Nephron progenitor cell (in vitro differentiated cells): ENCODE results near the gene E2F3.
A peak's percentile ranks its signal among the peaks of the same experiment; 100 is the strongest.

Source experiments
- DNase-seq: peaks from one replicate; pipeline ENCODE4 v3.0.0; 2021
- H3K27ac Mint-ChIP-seq: 2 replicates; pipeline ENCODE4 v1.8.0; 2021; ENCODE audit warnings: mild to moderate bottlenecking, moderate library complexity, mixed read lengths
- H3K27me3 Mint-ChIP-seq: 2 replicates; pipeline ENCODE4 v1.8.0; 2021; ENCODE audit warnings: mild to moderate bottlenecking, low read depth, mixed read lengths; ENCODE audit not compliant: poor library complexity
- H3K36me3 Mint-ChIP-seq: 2 replicates; pipeline ENCODE4 v1.8.0; 2021; ENCODE audit warnings: low read depth, mixed read lengths
- H3K4me1 Mint-ChIP-seq: 2 replicates; pipeline ENCODE4 v1.8.0; 2021; ENCODE audit warnings: mixed read lengths
- H3K4me3 Mint-ChIP-seq: 2 replicates; pipeline ENCODE4 v1.8.0; 2021; ENCODE audit warnings: mild to moderate bottlenecking, moderate library complexity, mixed read lengths
- H3K9me3 Mint-ChIP-seq: 2 replicates; pipeline ENCODE4 v1.8.0; 2021; ENCODE audit warnings: mild to moderate bottlenecking, moderate library complexity, mixed read lengths
- CTCF ChIP-seq: fragments of 200-600 bp; sonication (generic); IDR thresholded peaks from 2 replicates; pipeline ENCODE4 v1.5.0; 2021; ENCODE audit warnings: antibody characterized with exemption

E2F3 gene

DNA sequence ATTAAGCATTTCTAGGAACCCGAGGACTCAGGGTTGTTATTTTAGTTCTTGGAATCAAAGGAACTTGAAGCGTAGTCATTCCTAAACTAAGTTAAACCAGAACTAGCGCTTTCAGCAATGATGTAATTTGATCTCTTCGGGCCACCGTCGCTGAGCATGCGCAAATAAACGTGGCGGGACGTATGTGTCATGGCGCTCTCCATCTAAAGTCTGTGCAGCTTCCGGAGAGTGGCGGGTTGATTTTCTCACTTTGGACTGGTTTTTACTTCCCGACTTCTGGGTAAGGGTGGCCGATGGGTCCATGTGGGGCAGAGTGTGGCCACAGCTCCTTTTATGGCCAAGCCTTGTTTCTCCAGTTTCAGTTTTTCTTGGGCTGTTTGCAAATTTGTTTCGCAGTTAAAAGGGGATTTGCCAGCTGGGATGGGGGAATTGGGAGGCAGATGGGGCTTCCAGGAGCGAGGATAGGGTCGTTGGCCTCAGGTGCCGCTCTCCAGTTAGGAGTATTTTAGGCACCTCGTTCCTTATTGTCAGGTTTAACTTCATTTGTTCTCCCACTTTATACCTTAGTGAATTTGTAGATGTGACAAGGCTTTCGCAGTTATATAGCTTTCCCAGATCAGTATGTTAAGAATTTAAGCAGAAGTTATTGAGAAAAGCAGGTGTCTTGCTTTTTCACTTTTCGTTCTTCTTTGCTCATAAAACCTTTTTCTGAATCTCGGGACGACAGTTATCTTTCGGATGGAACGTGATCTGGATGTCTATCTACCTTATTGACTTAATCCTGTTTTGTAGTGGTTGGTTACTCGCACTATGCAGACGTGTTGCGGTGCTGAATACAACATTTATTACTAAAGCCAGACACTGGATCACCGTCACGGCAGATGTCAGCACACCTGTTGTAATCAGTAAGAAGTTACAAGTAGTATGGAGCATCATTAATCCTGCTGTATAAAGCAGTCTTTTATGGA lies 132.9 kb downstream of the E2F3 start, which contains the start of gene CDKAL1:
Gene CDKAL1 (plus strand): TSS at position 163 of the 968 bp plus-strand sequence. CDS start 11,894 bp downstream, outside the sequence.
- peaks cover 13% of the 10 kb centered on the region for H3K36me3 Mint-ChIP-seq
- H3K27me3 Mint-ChIP-seq = peaks cover 14% of the 10 kb centered on the region
- DNase-seq = peak; percentile 85
- no peak for TF ChIP-seq CTCF
- peaks cover 35% of the 10 kb centered on the region for H3K4me1 Mint-ChIP-seq
- peak within 1 kb of the TSS; percentile 98 for H3K4me3 Mint-ChIP-seq
- no peaks in the 10 kb centered on the region for H3K9me3 Mint-ChIP-seq
- H3K27ac Mint-ChIP-seq = peak within 1 kb of the TSS; percentile 99

- TF ChIP-seq CTCF = no peak
- H3K9me3 Mint-ChIP-seq = no peaks in the 10 kb centered on the region
- no peak overlapping the region for H3K4me3 Mint-ChIP-seq
- DNase-seq = no peak
- peaks cover 49% of the 10 kb centered on the region for H3K4me1 Mint-ChIP-seq
- no peak overlapping the region for H3K27ac Mint-ChIP-seq
- no peaks in the 10 kb centered on the region for H3K27me3 Mint-ChIP-seq
- peaks cover 42% of the 10 kb centered on the region for H3K36me3 Mint-ChIP-seq
Measured at GRCh38 chr6:20538131-20538662, 136.5 kb downstream of the E2F3 start.

DNA sequence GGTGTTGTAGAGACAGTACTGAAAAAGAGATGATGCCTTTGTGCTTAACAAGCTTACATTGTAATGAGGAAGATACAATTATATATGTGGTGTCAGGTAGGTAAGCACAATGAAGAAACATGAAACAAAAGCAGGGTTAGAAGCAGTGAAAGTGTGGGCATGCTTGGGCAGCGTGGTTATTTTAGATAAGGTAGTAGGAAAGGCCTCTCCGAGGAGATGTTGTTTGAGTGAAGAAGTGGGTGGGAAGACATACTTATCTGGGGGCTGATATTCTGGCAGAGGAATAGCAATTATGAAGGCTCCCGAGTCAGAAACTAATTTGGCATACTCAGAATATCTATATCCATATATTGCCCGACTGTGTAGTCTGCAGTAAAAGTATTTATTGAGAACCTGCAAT lies 137.2 kb downstream of the E2F3 start:
- DNase-seq = no peak
- Mint-ChIP-seq H3K27me3 (no peaks in the 10 kb centered on the region), H3K4me3 (no peak overlapping the region), H3K4me1 (peaks cover 46% of the 10 kb centered on the region), H3K36me3 (peaks cover 47% of the 10 kb centered on the region), H3K27ac (no peak overlapping the region), H3K9me3 (no peaks in the 10 kb centered on the region)
- TF ChIP-seq CTCF = no peak

- Mint-ChIP-seq H3K4me1 (peaks cover 44% of the 10 kb centered on the region), H3K27me3 (no peaks in the 10 kb centered on the region), H3K4me3 (no peak overlapping the region), H3K9me3 (no peaks in the 10 kb centered on the region), H3K27ac (peak overlapping the region; percentile 83), H3K36me3 (peaks cover 51% of the 10 kb centered on the region)
- TF ChIP-seq CTCF = no peak
- DNase-seq = no peak
Measured at GRCh38 chr6:20539387-20539786, 137.7 kb downstream of the E2F3 start.

DNA sequence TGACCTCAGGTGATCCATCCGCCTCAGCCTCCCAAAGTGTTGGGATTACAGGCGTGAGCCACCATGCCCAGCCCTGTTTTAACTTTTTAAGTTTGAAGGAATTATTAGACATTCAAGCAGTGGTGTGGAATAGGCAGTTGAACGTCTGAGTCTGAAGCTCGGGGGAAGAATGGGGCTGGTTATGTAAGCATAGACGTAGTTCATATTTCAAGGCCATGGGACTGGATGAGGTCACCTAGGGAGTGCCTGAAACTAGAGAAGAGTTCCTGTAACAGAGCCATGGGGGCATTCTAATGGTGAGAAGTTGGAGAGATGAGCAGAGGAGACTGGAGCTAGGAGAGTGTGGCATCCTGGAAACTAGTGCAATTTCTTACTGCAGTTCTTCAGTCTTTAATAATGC lies 139.0 kb downstream of the E2F3 start:
- H3K27ac Mint-ChIP-seq = peak overlapping the region; percentile 63
- H3K36me3 Mint-ChIP-seq = peaks cover 62% of the 10 kb centered on the region
- peaks cover 4% of the 10 kb centered on the region for H3K9me3 Mint-ChIP-seq
- peaks cover 35% of the 10 kb centered on the region for H3K4me1 Mint-ChIP-seq
- DNase-seq = no peak
- H3K4me3 Mint-ChIP-seq = no peak overlapping the region
- H3K27me3 Mint-ChIP-seq = no peaks in the 10 kb centered on the region
- no peak for TF ChIP-seq CTCF
